Measurements from ENCODE around the gene HEXA. TPM values are rescaled to one million over a fixed set of nuclear protein-coding genes. Genes with fewer than 3 reads are reported as not detected.

HEXA gene
- total and polyA plus RNA-seq, 4 donors = 38.1 to 69.0 (median 52.7) TPM

DNA sequence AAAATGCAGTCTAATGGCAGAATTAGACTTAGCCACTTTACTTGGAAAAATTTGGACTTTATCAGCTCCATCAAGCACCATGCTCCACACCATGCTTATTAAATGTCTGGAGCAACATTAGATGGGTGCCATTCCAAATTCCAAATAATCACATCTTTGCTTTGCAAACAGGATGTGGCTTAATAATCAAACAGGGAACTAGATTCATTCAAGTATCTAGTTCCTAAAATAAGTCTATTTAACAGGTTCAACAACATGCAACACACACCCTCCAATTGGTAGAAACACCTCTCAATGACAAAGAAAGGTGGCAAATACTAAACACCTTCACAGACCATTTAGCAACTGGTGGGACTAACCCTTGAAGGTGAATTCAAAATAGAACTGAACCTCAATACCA lies 3.5 kb downstream of the HEXA start:
- Histone ChIP-seq H3K9ac (ENCODE audit: low read depth in 1 of 2, low read length in 2 of 2) (no peak overlapping the region), H3K9me3 (ENCODE audit: control insufficient read depth in 4 of 4, low read length in 3 of 4) (no peaks in the 10 kb centered on the region), H3K4me1 (ENCODE audit: control insufficient read depth in 4 of 4, insufficient read depth in 4 of 4, low read length in 3 of 4) (peaks cover 3 to 33% (median 26%) of the 10 kb centered on the region in 4 donors), H3K27ac (ENCODE audit: low read depth in 1 of 2, low read length in 2 of 2) (no peak overlapping the region), H3K27me3 (ENCODE audit: control insufficient read depth in 4 of 4, insufficient read depth in 4 of 4, low read length in 3 of 4) (no peaks in the 10 kb centered on the region), H3K36me3 (ENCODE audit: control insufficient read depth in 4 of 4, insufficient read depth in 3 of 4, low read depth in 1 of 4, low read length in 3 of 4) (peaks cover 2 to 6% (median 3%) of the 10 kb centered on the region in 4 donors), H3K4me3 (ENCODE audit: low read depth in 1 of 3, low read length in 3 of 3) (no peak overlapping the region)
- DNase-seq (ENCODE audit: low spot score) = no peak
- TF ChIP-seq SP1 (IDR thresholded peaks at IDR 0.05) = no peak
- TF ChIP-seq, protein P1, sequence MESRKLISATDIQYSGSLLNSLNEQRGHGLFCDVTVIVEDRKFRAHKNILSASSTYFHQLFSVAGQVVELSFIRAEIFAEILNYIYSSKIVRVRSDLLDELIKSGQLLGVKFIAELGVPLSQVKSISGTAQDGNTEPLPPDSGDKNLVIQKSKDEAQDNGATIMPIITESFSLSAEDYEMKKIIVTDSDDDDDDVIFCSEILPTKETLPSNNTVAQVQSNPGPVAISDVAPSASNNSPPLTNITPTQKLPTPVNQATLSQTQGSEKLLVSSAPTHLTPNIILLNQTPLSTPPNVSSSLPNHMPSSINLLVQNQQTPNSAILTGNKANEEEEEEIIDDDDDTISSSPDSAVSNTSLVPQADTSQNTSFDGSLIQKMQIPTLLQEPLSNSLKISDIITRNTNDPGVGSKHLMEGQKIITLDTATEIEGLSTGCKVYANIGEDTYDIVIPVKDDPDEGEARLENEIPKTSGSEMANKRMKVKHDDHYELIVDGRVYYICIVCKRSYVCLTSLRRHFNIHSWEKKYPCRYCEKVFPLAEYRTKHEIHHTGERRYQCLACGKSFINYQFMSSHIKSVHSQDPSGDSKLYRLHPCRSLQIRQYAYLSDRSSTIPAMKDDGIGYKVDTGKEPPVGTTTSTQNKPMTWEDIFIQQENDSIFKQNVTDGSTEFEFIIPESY (IDR thresholded peaks at IDR 0.05) = no peak
- no peak for TF ChIP-seq JUND (IDR thresholded peaks at IDR 0.05)
- no peak for TF ChIP-seq TAF1 (conservative IDR thresholded peaks at IDR 0.05)
- TF ChIP-seq RAD21 (IDR thresholded peaks at IDR 0.05) = no peak
- TF ChIP-seq GABPA (IDR thresholded peaks at IDR 0.05 in 1 of 2, conservative IDR thresholded peaks at IDR 0.05 in 1 of 2) = no peak
- TF ChIP-seq, protein P2, sequence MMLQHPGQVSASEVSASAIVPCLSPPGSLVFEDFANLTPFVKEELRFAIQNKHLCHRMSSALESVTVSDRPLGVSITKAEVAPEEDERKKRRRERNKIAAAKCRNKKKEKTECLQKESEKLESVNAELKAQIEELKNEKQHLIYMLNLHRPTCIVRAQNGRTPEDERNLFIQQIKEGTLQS (IDR thresholded peaks at IDR 0.05) = no peak

DNA sequence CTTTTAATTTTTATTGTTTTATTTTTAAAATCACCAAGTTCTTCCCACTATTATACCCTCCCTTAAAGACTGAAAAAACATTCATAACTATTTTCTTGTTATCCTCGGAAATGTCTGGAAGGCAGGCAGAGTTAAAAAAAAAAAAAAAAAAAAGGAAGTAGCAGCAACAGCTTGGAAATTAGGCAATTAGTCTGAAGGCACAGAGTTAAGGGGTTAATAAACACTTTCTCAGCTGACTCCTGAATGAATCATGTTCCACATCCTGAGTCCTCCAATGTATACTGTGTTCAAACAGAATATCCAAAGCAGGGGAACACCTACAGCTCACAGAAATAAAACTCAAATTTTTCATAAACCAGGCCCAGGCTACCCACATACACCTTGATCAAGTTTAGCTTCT lies 5.8 kb downstream of the HEXA start:
- no peaks in the 10 kb centered on the region for H3K27me3 ChIP-seq (ENCODE audit: control insufficient read depth in 4 of 4, insufficient read depth in 4 of 4, low read length in 3 of 4)
- peaks cover 2 to 19% (median 15%) of the 10 kb centered on the region in 4 donors for H3K4me1 ChIP-seq (ENCODE audit: control insufficient read depth in 4 of 4, insufficient read depth in 4 of 4, low read length in 3 of 4)
- peaks cover 2 to 6% (median 3%) of the 10 kb centered on the region in 4 donors for H3K36me3 ChIP-seq (ENCODE audit: control insufficient read depth in 4 of 4, insufficient read depth in 3 of 4, low read depth in 1 of 4, low read length in 3 of 4)
- no peaks in the 10 kb centered on the region for H3K9me3 ChIP-seq (ENCODE audit: control insufficient read depth in 4 of 4, low read length in 3 of 4)
- H3K4me3 ChIP-seq (ENCODE audit: low read depth in 1 of 3, low read length in 3 of 3) = no peak overlapping the region
- H3K9ac ChIP-seq (ENCODE audit: low read depth in 1 of 2, low read length in 2 of 2) = no peak overlapping the region
- H3K27ac ChIP-seq (ENCODE audit: low read depth in 1 of 2, low read length in 2 of 2) = no peak overlapping the region
- DNase-seq (ENCODE audit: low spot score) = no peak
- WGBS = 82% methylated on average over 1 of the region's 1 CpG
- TF ChIP-seq, protein P3, sequence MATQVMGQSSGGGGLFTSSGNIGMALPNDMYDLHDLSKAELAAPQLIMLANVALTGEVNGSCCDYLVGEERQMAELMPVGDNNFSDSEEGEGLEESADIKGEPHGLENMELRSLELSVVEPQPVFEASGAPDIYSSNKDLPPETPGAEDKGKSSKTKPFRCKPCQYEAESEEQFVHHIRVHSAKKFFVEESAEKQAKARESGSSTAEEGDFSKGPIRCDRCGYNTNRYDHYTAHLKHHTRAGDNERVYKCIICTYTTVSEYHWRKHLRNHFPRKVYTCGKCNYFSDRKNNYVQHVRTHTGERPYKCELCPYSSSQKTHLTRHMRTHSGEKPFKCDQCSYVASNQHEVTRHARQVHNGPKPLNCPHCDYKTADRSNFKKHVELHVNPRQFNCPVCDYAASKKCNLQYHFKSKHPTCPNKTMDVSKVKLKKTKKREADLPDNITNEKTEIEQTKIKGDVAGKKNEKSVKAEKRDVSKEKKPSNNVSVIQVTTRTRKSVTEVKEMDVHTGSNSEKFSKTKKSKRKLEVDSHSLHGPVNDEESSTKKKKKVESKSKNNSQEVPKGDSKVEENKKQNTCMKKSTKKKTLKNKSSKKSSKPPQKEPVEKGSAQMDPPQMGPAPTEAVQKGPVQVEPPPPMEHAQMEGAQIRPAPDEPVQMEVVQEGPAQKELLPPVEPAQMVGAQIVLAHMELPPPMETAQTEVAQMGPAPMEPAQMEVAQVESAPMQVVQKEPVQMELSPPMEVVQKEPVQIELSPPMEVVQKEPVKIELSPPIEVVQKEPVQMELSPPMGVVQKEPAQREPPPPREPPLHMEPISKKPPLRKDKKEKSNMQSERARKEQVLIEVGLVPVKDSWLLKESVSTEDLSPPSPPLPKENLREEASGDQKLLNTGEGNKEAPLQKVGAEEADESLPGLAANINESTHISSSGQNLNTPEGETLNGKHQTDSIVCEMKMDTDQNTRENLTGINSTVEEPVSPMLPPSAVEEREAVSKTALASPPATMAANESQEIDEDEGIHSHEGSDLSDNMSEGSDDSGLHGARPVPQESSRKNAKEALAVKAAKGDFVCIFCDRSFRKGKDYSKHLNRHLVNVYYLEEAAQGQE (IDR thresholded peaks at IDR 0.05) = no peak
- no peak for TF ChIP-seq FOXA2 (IDR thresholded peaks at IDR 0.05)
- TF ChIP-seq RXRA (IDR thresholded peaks at IDR 0.05) = no peak
- TF ChIP-seq GABPA (IDR thresholded peaks at IDR 0.05 in 1 of 2, conservative IDR thresholded peaks at IDR 0.05 in 1 of 2) = no peak
- TF ChIP-seq, protein P2 (IDR thresholded peaks at IDR 0.05) = no peak
- TF ChIP-seq, protein P4, sequence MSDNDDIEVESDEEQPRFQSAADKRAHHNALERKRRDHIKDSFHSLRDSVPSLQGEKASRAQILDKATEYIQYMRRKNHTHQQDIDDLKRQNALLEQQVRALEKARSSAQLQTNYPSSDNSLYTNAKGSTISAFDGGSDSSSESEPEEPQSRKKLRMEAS (IDR thresholded peaks at IDR 0.05) = no peak
- TF ChIP-seq JUND (IDR thresholded peaks at IDR 0.05) = no peak
- no peak for TF ChIP-seq FOXA1 (IDR thresholded peaks at IDR 0.05)
- TF ChIP-seq HNF4A (conservative IDR thresholded peaks at IDR 0.05) = no peak
- TF ChIP-seq, protein P5, sequence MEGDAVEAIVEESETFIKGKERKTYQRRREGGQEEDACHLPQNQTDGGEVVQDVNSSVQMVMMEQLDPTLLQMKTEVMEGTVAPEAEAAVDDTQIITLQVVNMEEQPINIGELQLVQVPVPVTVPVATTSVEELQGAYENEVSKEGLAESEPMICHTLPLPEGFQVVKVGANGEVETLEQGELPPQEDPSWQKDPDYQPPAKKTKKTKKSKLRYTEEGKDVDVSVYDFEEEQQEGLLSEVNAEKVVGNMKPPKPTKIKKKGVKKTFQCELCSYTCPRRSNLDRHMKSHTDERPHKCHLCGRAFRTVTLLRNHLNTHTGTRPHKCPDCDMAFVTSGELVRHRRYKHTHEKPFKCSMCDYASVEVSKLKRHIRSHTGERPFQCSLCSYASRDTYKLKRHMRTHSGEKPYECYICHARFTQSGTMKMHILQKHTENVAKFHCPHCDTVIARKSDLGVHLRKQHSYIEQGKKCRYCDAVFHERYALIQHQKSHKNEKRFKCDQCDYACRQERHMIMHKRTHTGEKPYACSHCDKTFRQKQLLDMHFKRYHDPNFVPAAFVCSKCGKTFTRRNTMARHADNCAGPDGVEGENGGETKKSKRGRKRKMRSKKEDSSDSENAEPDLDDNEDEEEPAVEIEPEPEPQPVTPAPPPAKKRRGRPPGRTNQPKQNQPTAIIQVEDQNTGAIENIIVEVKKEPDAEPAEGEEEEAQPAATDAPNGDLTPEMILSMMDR (IDR thresholded peaks at IDR 0.05; ENCODE audit: low read depth, low read length, missing input control) = no peak
- no peak for TF ChIP-seq TAF1 (conservative IDR thresholded peaks at IDR 0.05)
